Uterus (tissue), 4 donors: ENCODE data around the gene ESRRB. TPM values are rescaled to one million over a fixed set of nuclear protein-coding genes. Genes with fewer than 3 reads are reported as not detected.

Experiments used
- DNase-seq, 2 donors: peaks; one replicate each; pipeline ENCODE4 v3.0.0-alpha.2; 2019 to 2020
- H3K27ac ChIP-seq, 2 donors: fragments of 200-600 bp; sonication (generic); 1 replicate in 1 of 2; 2 replicates in 1 of 2; pipeline ENCODE4 v1.5.1; 2016 to 2018
- H3K27me3 ChIP-seq, 2 donors: fragments of 200-600 bp; sonication (generic); one replicate each; pipeline ENCODE4 v1.5.1; 2018 to 2019; ENCODE audit warnings: control low read depth in 1 of 2
- H3K36me3 ChIP-seq, 2 donors: fragments of 200-600 bp; sonication (generic); one replicate each; pipeline ENCODE4 v1.5.1; 2019; ENCODE audit warnings: control low read depth in 1 of 2
- H3K4me1 ChIP-seq, 2 donors: fragments of 200-600 bp; sonication (generic); one replicate each; pipeline ENCODE4 v1.5.1; 2018 to 2019; ENCODE audit warnings: control low read depth in 1 of 2
- H3K4me3 ChIP-seq, 2 donors: fragments of 200-600 bp; sonication (generic); 1 replicate in 1 of 2; 2 replicates in 1 of 2; pipeline ENCODE4 v1.5.1; 2018 to 2019; ENCODE audit warnings: mild to moderate bottlenecking in 1 of 2
- H3K9me3 ChIP-seq, 2 donors: fragments of 200-600 bp; sonication (generic); one replicate each; pipeline ENCODE4 v1.5.1; 2019; ENCODE audit warnings: control low read depth in 1 of 2
- CTCF ChIP-seq, 4 experiments: fragments of 200-600 bp in 2 of 4; fragments of 450-650 bp in 2 of 4; sonication (generic) in 2 of 4; IDR thresholded peaks; one replicate each; pipeline ENCODE4 v1.5.1; 2016 to 2019; ENCODE audit warnings: antibody characterized with exemption in 4 of 4, mild to moderate bottlenecking in 2 of 4, moderate library complexity in 1 of 4
- POLR2A ChIP-seq, 2 donors: fragments of 450-650 bp; IDR thresholded peaks; one replicate each; pipeline ENCODE4 v1.6.1; 2016; ENCODE audit warnings: antibody characterized with exemption in 2 of 2, mild to moderate bottlenecking in 1 of 2, moderate library complexity in 1 of 2
- intact Hi-C: fragments of 100-400 bp; cut with DNase I; formaldehyde crosslinking; loops from one replicate; pipeline ENCODE4 v1.15.1; 2023; ENCODE audit warnings: low total_unique reads
- total RNA-seq, 4 donors: library from RNA; depleted of rRNA in 3 of 4; stranded (reverse); fragments of >200 nt in 3 of 4; gene quantifications; one replicate each; pipeline versions ENCODE4 v1.1.0 to v1.2.4, GENCODE V29; 2014 to 2023
- donor health status: DM: yes; HTN: yes; CAD: no.

ESRRB gene
- total RNA-seq, 4 donors from 2014 or later, result not detected

- TF ChIP-seq POLR2A (IDR thresholded peaks at IDR 0.05) (no peak), CTCF (IDR thresholded peaks at IDR 0.05) (no peak)
- no peak for DNase-seq
- Histone ChIP-seq H3K27ac (no peak overlapping the region), H3K4me1 (peaks cover 0 to 3% of the 10 kb centered on the region in 2 donors), H3K36me3 (no peaks in the 10 kb centered on the region), H3K27me3 (no peaks in the 10 kb centered on the region), H3K9me3 (no peaks in the 10 kb centered on the region), H3K4me3 (no peak overlapping the region)
- intact Hi-C loops, result no loop called here
Observed at GRCh38 chr14:76329951-76330350, 46.0 kb upstream of the ESRRB start.

- TF ChIP-seq POLR2A (IDR thresholded peaks at IDR 0.05) (no peak), CTCF (IDR thresholded peaks at IDR 0.05) (no peak)
- H3K27me3 ChIP-seq, result no peaks in the 10 kb centered on the region
- intact Hi-C loops, result no loop called here
- no peaks in the 10 kb centered on the region for H3K36me3 ChIP-seq
- H3K4me3 ChIP-seq, result no peak overlapping the region
- no peaks in the 10 kb centered on the region for H3K9me3 ChIP-seq
- no peak for DNase-seq
- no peak overlapping the region for H3K27ac ChIP-seq
- peaks cover 0 to 3% of the 10 kb centered on the region in 2 donors for H3K4me1 ChIP-seq
Observed at GRCh38 chr14:76330411-76331327, 45.3 kb upstream of the ESRRB start.

GRCh38 chr14:76331328-76332011 lies 44.5 kb upstream of the ESRRB start:
- no peak overlapping the region for H3K4me3 ChIP-seq
- TF ChIP-seq POLR2A (IDR thresholded peaks at IDR 0.05) (no peak), CTCF (IDR thresholded peaks at IDR 0.05) (no peak)
- no peaks in the 10 kb centered on the region for H3K27me3 ChIP-seq
- no peak for DNase-seq
- no peaks in the 10 kb centered on the region for H3K9me3 ChIP-seq
- H3K36me3 ChIP-seq, result no peaks in the 10 kb centered on the region
- intact Hi-C loops, result no loop called here
- H3K4me1 ChIP-seq, result peaks cover 0 to 3% of the 10 kb centered on the region in 2 donors
- no peak overlapping the region for H3K27ac ChIP-seq

- no peak for DNase-seq
- Histone ChIP-seq H3K36me3 (no peaks in the 10 kb centered on the region), H3K4me1 (peaks cover 0 to 3% of the 10 kb centered on the region in 2 donors), H3K27me3 (no peaks in the 10 kb centered on the region), H3K27ac (no peak overlapping the region), H3K4me3 (no peak overlapping the region), H3K9me3 (no peaks in the 10 kb centered on the region)
- TF ChIP-seq POLR2A (IDR thresholded peaks at IDR 0.05), result no peak
- no peak for TF ChIP-seq CTCF (IDR thresholded peaks at IDR 0.05)
- intact Hi-C loops, result no loop called here
Observed at GRCh38 chr14:76333664-76334063, 42.3 kb upstream of the ESRRB start.

GRCh38 chr14:76334316-76334715 lies 41.6 kb upstream of the ESRRB start:
- Histone ChIP-seq H3K27me3 (no peaks in the 10 kb centered on the region), H3K4me3 (no peak overlapping the region), H3K27ac (no peak overlapping the region), H3K9me3 (no peaks in the 10 kb centered on the region), H3K36me3 (no peaks in the 10 kb centered on the region), H3K4me1 (peaks cover 0 to 3% of the 10 kb centered on the region in 2 donors)
- DNase-seq, result no peak
- TF ChIP-seq POLR2A (IDR thresholded peaks at IDR 0.05) (no peak), CTCF (IDR thresholded peaks at IDR 0.05) (no peak)
- intact Hi-C loops, result no loop called here
